ENCODE results near the gene TRMT61A. TPM values are rescaled to one million over a fixed set of nuclear protein-coding genes. Genes with fewer than 3 reads are reported as not detected.

TRMT61A gene
- total and polyA plus RNA-seq, 2 of the 4 experiments (the other 2 are of a cell fraction), result 5.7 to 16.2 TPM

- H3K9me1 ChIP-seq (ENCODE audit: insufficient read depth, low read length), result peaks cover 11% of the 10 kb centered on the region
- peaks cover 21 to 64% of the 10 kb centered on the region in 2 experiments for H3K79me1 ChIP-seq (ENCODE audit: low read depth in 1 of 2, low read length in 2 of 2)
- intact Hi-C loops (cut with micrococcal nuclease) (no loop called here), dilution Hi-C loops (cut with HindIII; ENCODE audit: low sequenced_read_pairs, unreplicated experiment) (no loop called here), in situ Hi-C loops (cut with MboI; ENCODE audit: low sequenced_read_pairs) (no loop called here)
- CTCF ChIA-PET, result no interaction called here
- no peak overlapping the region for H2BK15ac ChIP-seq (ENCODE audit: low read depth, low read length)
- H3K4me2 ChIP-seq (ENCODE audit: low read depth, low read length), result no peak overlapping the region
- no peak overlapping the region for H4K91ac ChIP-seq (ENCODE audit: insufficient read depth, low read depth, low read length)
- no peak overlapping the region for H3K4ac ChIP-seq (ENCODE audit: low read depth, low read length)
- POLR2A ChIA-PET (ENCODE audit: unreplicated experiment), result no interaction called here
- H3K27ac ChIP-seq (ENCODE audit: insufficient read depth, low read length), result no peak overlapping the region
- DNase-seq (no peak), ATAC-seq (ENCODE audit: low read depth) (no peak)
- no peak overlapping the region for H2BK20ac ChIP-seq (ENCODE audit: low read depth, low read length)
- no peak overlapping the region for H2BK5ac ChIP-seq (ENCODE audit: low read depth, low read length, poor library complexity, severe bottlenecking)
- H3K23ac ChIP-seq (ENCODE audit: low read depth, low read length), result no peak overlapping the region
- no peak overlapping the region for H3K18ac ChIP-seq (ENCODE audit: low read depth, low read length)
- H4K5ac ChIP-seq (ENCODE audit: low read depth, low read length), result no peak overlapping the region
- H3K27me3 ChIP-seq (ENCODE audit: control insufficient read depth, insufficient read depth, low read length), result no peaks in the 10 kb centered on the region
- H4K20me1 ChIP-seq (ENCODE audit: insufficient read depth, low read length), result peaks cover 13% of the 10 kb centered on the region; the same call in 1 of the 2 replicates
- H3K4me3 ChIP-seq (ENCODE audit: insufficient read depth, low read depth, low read length), result no peak overlapping the region
- peaks cover 49% of the 10 kb centered on the region for H3K36me3 ChIP-seq (ENCODE audit: control insufficient read depth, insufficient read depth, low read length)
- no peak overlapping the region for H2AFZ ChIP-seq (replicated peaks; ENCODE audit: low read length, poor library complexity)
- H2AK5ac ChIP-seq (ENCODE audit: low read depth, low read length), result no peak overlapping the region
- no peaks in the 10 kb centered on the region for H3K9me3 ChIP-seq (ENCODE audit: control insufficient read depth, insufficient read depth, low read length)
- peaks cover 13% of the 10 kb centered on the region for H3K4me1 ChIP-seq (ENCODE audit: control insufficient read depth, insufficient read depth, low read length)
- H3K14ac ChIP-seq (replicated peaks; ENCODE audit: low read depth, low read length), result no peak overlapping the region
- WGBS, 2 experiments (ENCODE audit: extremely low coverage in 2 of 2, insufficient read length in 1 of 2), result 100% methylated on average over 1 of the region's 10 CpGs; no CpG with 5 or more reads in 1 of the 2 experiments
- BruUV-seq (replicated peaks), result no TSS peak
- H3K9ac ChIP-seq (ENCODE audit: low read depth, low read length), result no peak overlapping the region
- H4K8ac ChIP-seq (ENCODE audit: low read depth in 2 of 2, low read length in 2 of 2), result no peak overlapping the region
- no peak overlapping the region for H2AK9ac ChIP-seq (replicated peaks; ENCODE audit: low read depth, low read length, poor library complexity)
- no peak overlapping the region for H2BK120ac ChIP-seq (ENCODE audit: low read depth, low read length)
- no peak overlapping the region for H3K56ac ChIP-seq (ENCODE audit: extremely low read depth, insufficient read depth, low read length)
- no peak for TF ChIP-seq CEBPB (IDR thresholded peaks at IDR 0.05; ENCODE audit: low read depth, low read length)
- no peak for TF ChIP-seq RFX5 (IDR thresholded peaks at IDR 0.05; ENCODE audit: low read depth, low read length)
Measured at GRCh38 chr14:103491691-103492090, 37.3 kb upstream of the TRMT61A start.
